HUES6 (cell line): ENCODE results near the gene JAKMIP3.

ENCODE experiments used
- H3K27ac ChIP-seq: 2 replicates; pipeline ENCODE4 v1.7.0; 2013; ENCODE audit warnings: low read depth, mild to moderate bottlenecking, low read length, inconsistent platforms
- H3K27me3 ChIP-seq: 2 replicates; pipeline ENCODE4 v1.6.1; 2013; ENCODE audit warnings: low read length; ENCODE audit not compliant: control insufficient read depth, insufficient read depth
- H3K36me3 ChIP-seq: 2 replicates; pipeline ENCODE4 v1.6.1; 2013; ENCODE audit warnings: low read length; ENCODE audit not compliant: control insufficient read depth, insufficient read depth
- H3K4me1 ChIP-seq: 2 replicates; pipeline ENCODE4 v1.6.1; 2013; ENCODE audit warnings: low read length; ENCODE audit not compliant: control insufficient read depth, insufficient read depth
- H3K4me3 ChIP-seq: 2 replicates; pipeline ENCODE4 v1.5.1; 2013; ENCODE audit warnings: low read depth, low read length
- H3K9ac ChIP-seq: one replicate; pipeline ENCODE4 v1.6.1; 2013; ENCODE audit warnings: mild to moderate bottlenecking, low read length
- H3K9me3 ChIP-seq: 2 replicates; pipeline ENCODE4 v1.6.1; 2013; ENCODE audit warnings: low read depth, low read length; ENCODE audit not compliant: control insufficient read depth, insufficient read depth

Gene JAKMIP3

GRCh38 chr10:132113766-132114365 is 48.1 kb downstream of the JAKMIP3 start:
- H3K27ac ChIP-seq, result no peak overlapping the region
- no peak overlapping the region for H3K4me3 ChIP-seq
- H3K36me3 ChIP-seq, result no peaks in the 10 kb centered on the region
- H3K4me1 ChIP-seq, result no peaks in the 10 kb centered on the region; the same call in 1 of the 2 replicates
- no peaks in the 10 kb centered on the region for H3K9me3 ChIP-seq
- no peaks in the 10 kb centered on the region for H3K27me3 ChIP-seq
- H3K9ac ChIP-seq, result no peak overlapping the region

DNA sequence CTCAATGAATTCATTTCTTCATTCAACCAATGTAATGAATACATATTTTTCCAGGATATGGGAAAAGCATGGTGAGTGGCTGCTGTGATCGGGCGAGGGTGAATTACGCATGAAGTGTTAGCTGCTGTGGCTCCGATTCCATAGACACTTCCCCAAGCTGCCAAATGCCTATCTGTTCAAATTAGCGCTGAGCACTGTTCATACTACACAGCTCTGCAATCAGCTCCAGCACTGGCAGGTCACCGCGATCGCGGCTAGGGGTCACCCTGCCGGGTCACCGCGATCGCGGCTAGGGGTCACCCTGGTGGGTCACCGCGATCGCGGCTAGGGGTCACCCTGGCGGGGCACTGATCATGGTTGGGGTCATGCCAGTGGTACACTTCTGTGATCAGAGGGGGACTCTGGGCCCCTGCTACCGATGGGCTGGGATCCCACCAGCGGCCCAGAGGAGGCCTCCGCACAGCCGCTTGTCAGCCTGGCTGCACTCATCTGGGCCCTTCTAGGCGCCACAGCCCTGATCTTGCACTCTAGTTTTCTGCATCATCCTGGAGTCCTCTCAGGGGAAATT is 49.3 kb downstream of the JAKMIP3 start:
- H3K36me3 ChIP-seq, result no peaks in the 10 kb centered on the region
- H3K27me3 ChIP-seq, result no peaks in the 10 kb centered on the region
- no peak overlapping the region for H3K27ac ChIP-seq
- no peak overlapping the region for H3K9ac ChIP-seq
- no peak overlapping the region for H3K4me3 ChIP-seq
- H3K4me1 ChIP-seq, result no peaks in the 10 kb centered on the region; the same call in 1 of the 2 replicates
- H3K9me3 ChIP-seq, result no peaks in the 10 kb centered on the region
